DMS114 treated with DMSO at 0.1 percent for 48 hours (cell line): ENCODE measurements around the gene GBGT1.

Experiments
- DNase-seq: peaks from one replicate; lab custom pipeline; 2025; ENCODE audit not compliant: unreplicated experiment; lab: John Stamatoyannopoulos, UW

Gene GBGT1

DNA sequence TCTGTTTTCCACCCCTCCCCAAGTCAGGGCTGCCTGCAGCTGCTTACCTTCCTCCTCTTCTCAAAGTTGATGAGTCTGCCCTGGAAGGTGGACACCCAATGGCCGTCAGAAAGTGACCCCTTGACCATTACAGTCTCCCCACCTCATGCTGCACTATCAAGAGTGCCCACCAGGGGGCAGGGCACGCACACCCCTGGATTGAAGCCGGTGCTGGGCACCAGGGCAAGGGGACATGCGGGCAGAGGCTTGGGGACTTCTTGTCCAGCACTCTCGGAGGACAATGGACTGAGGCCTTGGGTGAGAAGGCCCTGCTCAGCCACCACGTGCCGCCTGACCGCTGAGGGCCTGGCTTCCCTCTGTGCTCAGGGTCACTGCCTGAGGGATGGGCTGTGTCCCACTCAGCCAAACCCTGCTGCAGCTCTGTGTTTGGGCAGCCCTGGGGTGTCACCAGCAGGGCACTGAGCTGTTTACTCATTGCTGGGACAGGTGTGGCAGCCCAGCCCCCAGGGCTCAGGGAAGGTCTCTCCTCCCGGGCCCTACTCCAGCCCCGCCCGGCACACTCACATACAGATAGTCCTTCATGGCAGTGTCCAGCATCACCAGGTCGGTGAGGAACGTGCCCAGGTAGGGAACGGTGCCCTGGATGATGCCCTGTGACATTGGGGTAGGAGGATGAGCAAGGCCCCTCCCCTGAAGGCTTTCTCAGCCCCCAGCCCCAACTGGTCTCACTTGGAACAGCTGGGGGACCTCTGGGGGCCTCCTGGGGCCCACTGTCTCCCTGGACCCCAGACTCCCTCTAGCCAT is 60.3 kb downstream of the GBGT1 start:
- no peak for DNase-seq
